ENCODE results near the gene DGKH.

GRCh38 chr13:42056146-42056545 lies 7.7 kb downstream of the DGKH start:
- TF ChIP-seq POLR2A (IDR thresholded peaks at IDR 0.05; ENCODE audit: borderline replicate concordance, extremely low read depth, insufficient read depth, insufficient read length) (no peak), REST (IDR thresholded peaks at IDR 0.05; ENCODE audit: low read depth) (no peak), TCF7L2 (IDR thresholded peaks at IDR 0.05; ENCODE audit: borderline replicate concordance, extremely low read depth, insufficient read depth, insufficient read length) (no peak), CTCF (IDR thresholded peaks at IDR 0.05 in 2 of 3, conservative IDR thresholded peaks at IDR 0.05 in 1 of 3; ENCODE audit: borderline replicate concordance in 1 of 3, insufficient read depth in 1 of 3, low read depth in 2 of 3, low read length in 2 of 3) (no peak), SRF (IDR thresholded peaks at IDR 0.05; ENCODE audit: low read depth) (no peak)

Data from HCT116 (cell line).